Ovary (tissue), 9 donors: ENCODE results near the gene CRKL. TPM values are rescaled to one million over a fixed set of nuclear protein-coding genes. Genes with fewer than 3 reads are reported as not detected.

Experiments used
- DNase-seq, 5 donors: peaks; one replicate each; pipeline ENCODE4 v3.0.0-alpha.2; 2019 to 2020
- H3K27ac ChIP-seq, 2 donors: fragments of 200-600 bp; one replicate each; pipeline versions ENCODE4 v1.5.1 to v1.8.0; 2019 to 2022
- H3K27me3 ChIP-seq: fragments of 200-600 bp; one replicate; pipeline ENCODE4 v1.8.0; 2022
- H3K36me3 ChIP-seq: fragments of 200-600 bp; sonication (generic); one replicate; pipeline ENCODE4 v1.5.1; 2019
- H3K4me1 ChIP-seq: one replicate; pipeline ENCODE4 v1.8.1; 2013; ENCODE audit warnings: mild to moderate bottlenecking, moderate library complexity; ENCODE audit not compliant: insufficient read depth
- H3K4me3 ChIP-seq: fragments of 200-600 bp; sonication (generic); one replicate; pipeline ENCODE4 v1.5.1; 2017
- H3K9me3 ChIP-seq, 2 donors: fragments of 200-600 bp in 1 of 2; sonication (generic) in 1 of 2; one replicate each; pipeline versions ENCODE4 v1.5.1 to v1.8.1; 2013 to 2019; ENCODE audit warnings: mild to moderate bottlenecking in 1 of 2, moderate library complexity in 1 of 2
- EP300 ChIP-seq: sonication (generic); formaldehyde crosslinking; IDR thresholded peaks from one replicate; pipeline ENCODE4 v1.6.1; 2017; ENCODE audit warnings: antibody characterized with exemption
- POLR2A ChIP-seq: fragments of 450-650 bp; IDR thresholded peaks from one replicate; pipeline ENCODE4 v1.6.1; 2017; ENCODE audit warnings: antibody characterized with exemption, mild to moderate bottlenecking, moderate library complexity
- WGBS, 3 donors: extraction: QIAGEN DNeasy Blood & Tissue Kit in 1 of 3; methylation state at CpG; one replicate each; pipeline versions ENCODE4 v1.1.5 to v1.1.7; 2013 to 2017; 5-methylcytosine and 5-hydroxymethylcytosine counted together
- intact Hi-C, 4 donors: fragments of 100-400 bp; cut with DNase I; formaldehyde crosslinking; loops; one replicate each; pipeline versions ENCODE4 v1.11.0 to v1.15.1; 2022 to 2023
- polyA plus RNA-seq, 2 donors: library from polyadenylated mRNA; stranded (reverse); fragments of 200-250 nt in 1 of 2; fragments of 350-450 nt in 1 of 2; fragmentation: Illumina TruSeq in 1 of 2; extraction: RNeasy Lipid Tissue Mini Kit (QIAGEN cat#74804) in 1 of 2; gene quantifications; one replicate each; pipeline ENCODE4 v1.2.3, GENCODE V29; 2013 to 2014
- total RNA-seq, 7 donors: library from RNA; depleted of rRNA in 2 of 7; stranded (reverse); fragments of >200 nt in 2 of 7; fragmentation: NEBNext Ultra II Directional in 3 of 7; extraction: Animal tissue kit (Norgen Biotek cat#: 25700) in 3 of 7; gene quantifications; one replicate each; pipeline versions ENCODE4 v1.1.0 to v1.2.4, GENCODE V29; 2016 to 2023
- TF ChIP-seq, protein P1 (sequence below), 3 donors: fragments of 450-650 bp in 2 of 3; fragments of 200-600 bp in 1 of 3; IDR thresholded peaks; one replicate each; pipeline versions ENCODE4 v1.5.1 to v1.8.0; 2016 to 2022; ENCODE audit warnings: antibody characterized with exemption in 3 of 3, mild to moderate bottlenecking in 1 of 3
- donor health status: DM: no; HTN: no; CAD: no; lungs with moderate emphysema.
- donor health status: DM: no; HTN: no; CAD: no.
- donor health status: Bipolar disorder and iron deficiency.
- donor health status: DM: yes; HTN: yes; CAD: no.
- donor health status: DM: no; HTN: no; CAD: no.
- donor health status: DM: yes; HTN: yes; CAD: no.

The CRKL gene
- total and polyA plus RNA-seq, 9 donors: 22.7 to 71.5 (median 51.5) TPM

DNA sequence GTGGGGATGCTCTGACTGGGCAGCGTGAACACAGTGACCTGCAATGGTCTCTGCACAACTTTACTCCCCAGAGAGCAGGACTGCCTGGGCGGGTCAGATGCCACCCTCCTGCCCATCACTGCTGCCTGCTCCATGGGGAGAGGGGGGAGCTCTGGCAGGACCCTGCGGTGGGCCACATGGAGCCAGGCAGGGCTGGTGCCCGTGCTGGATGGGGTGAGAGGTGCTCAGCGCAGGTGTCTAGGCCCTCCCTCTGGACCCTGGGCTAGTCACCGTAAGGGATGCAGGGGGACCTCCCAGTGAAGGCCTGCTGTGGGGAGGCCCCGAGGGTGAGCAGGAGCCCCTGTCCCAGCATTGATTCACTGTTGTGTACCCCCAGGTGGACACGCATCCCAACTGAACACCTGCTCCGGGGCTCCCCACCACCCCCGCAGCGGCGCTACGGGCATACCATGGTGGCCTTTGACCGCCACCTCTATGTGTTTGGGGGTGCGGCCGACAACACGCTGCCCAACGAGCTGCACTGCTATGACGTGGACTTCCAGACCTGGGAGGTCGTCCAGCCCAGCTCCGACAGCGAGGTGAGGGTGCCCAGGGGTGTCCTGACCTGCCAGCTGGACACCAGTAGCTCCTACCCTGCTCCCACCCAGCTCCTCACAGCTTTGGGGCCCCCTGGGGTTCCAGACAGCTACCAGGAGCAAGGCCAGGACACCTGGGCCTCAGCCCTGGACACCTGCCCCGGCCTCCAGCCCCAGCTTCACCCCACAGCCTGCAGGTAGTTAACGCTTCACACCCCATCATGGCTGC is 74.2 kb downstream of the CRKL start:
- Histone ChIP-seq H3K4me3 (no peak overlapping the region), H3K9me3 (no peaks in the 10 kb centered on the region), H3K4me1 (peaks cover 12% of the 10 kb centered on the region), H3K27me3 (no peaks in the 10 kb centered on the region), H3K36me3 (no peaks in the 10 kb centered on the region), H3K27ac (peak overlapping the region in 1 of 2 donors; percentile 62)
- peak in 1 of 5 donors; percentile 42 for DNase-seq
- WGBS, 3 donors: 86 to 93% (median 90%) methylated on average over 15 to 24 of the region's 24 CpGs
- TF ChIP-seq, protein P1, sequence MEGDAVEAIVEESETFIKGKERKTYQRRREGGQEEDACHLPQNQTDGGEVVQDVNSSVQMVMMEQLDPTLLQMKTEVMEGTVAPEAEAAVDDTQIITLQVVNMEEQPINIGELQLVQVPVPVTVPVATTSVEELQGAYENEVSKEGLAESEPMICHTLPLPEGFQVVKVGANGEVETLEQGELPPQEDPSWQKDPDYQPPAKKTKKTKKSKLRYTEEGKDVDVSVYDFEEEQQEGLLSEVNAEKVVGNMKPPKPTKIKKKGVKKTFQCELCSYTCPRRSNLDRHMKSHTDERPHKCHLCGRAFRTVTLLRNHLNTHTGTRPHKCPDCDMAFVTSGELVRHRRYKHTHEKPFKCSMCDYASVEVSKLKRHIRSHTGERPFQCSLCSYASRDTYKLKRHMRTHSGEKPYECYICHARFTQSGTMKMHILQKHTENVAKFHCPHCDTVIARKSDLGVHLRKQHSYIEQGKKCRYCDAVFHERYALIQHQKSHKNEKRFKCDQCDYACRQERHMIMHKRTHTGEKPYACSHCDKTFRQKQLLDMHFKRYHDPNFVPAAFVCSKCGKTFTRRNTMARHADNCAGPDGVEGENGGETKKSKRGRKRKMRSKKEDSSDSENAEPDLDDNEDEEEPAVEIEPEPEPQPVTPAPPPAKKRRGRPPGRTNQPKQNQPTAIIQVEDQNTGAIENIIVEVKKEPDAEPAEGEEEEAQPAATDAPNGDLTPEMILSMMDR (IDR thresholded peaks at IDR 0.05): no peak
- TF ChIP-seq POLR2A (no peak), EP300 (no peak)
- intact Hi-C loops: no loop called here

DNA sequence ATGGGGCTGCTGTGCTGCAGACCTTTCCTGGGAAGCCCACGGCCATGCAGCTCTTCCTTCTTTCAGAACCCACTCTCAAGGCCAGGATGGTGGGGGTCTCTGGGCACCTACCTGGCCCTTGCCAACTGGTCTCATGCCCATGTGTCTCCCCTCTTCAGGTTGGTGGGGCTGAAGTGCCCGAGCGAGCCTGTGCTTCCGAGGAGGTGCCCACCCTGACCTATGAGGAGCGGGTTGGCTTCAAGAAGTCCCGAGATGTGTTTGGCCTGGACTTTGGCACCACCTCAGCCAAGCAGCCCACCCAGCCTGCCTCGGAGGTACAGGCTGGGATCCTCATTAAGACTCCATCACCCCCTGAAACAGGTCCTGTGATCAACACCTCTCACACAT is 74.8 kb downstream of the CRKL start:
- intact Hi-C loops: no loop called here
- H3K27me3 ChIP-seq: no peaks in the 10 kb centered on the region
- H3K36me3 ChIP-seq: no peaks in the 10 kb centered on the region
- 86 to 92% (median 87%) methylated on average over 7 of the region's 7 CpGs for WGBS, 3 donors
- no peak overlapping the region for H3K27ac ChIP-seq
- TF ChIP-seq EP300: no peak
- TF ChIP-seq, protein P1 (IDR thresholded peaks at IDR 0.05): no peak
- H3K9me3 ChIP-seq: no peaks in the 10 kb centered on the region
- peaks cover 12% of the 10 kb centered on the region for H3K4me1 ChIP-seq
- H3K4me3 ChIP-seq: no peak overlapping the region
- DNase-seq: no peak

DNA sequence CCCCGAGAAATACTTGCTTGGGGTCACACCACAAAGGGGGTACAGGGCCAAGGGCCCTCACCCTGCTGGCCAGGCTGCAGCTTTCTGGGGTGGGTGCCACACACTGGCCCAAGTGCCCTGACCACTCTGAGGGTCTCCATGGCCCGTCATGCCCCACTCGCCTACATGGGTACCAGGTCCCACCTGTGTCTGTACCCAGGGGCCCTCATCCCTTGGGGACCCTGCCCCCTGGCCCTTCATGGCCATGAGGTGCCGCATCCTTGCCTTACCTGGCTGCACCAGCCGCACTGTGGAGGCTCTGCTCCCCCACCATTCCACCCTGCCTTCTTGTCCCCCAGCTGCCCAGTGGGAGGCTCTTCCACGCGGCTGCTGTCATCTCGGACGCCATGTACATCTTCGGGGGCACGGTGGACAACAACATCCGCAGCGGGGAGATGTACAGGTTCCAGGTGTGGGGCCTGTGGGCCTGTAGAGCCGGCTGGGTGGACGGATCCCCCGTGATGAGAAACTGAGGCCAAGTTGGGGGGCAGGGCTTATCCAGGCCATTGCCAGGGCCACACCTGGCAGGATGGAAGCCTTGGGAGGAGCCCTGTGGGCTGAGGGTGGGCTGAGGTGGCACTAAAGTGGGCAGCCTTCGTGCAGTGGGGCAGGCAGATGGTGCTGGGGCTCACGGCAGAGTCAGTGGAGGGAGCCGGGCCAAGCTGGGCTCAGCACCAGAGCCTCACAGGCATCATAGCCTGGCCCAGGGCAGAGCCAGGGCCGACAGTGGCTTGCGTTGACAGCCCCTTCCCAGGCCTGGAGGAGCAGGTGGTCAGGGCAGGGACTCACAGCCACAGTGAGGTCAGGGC is 75.5 kb downstream of the CRKL start:
- no peak overlapping the region for H3K27ac ChIP-seq
- WGBS, 3 donors: 84 to 85% (median 84%) methylated on average over 21 of the region's 21 CpGs
- no peaks in the 10 kb centered on the region for H3K27me3 ChIP-seq
- intact Hi-C loops: no loop called here
- no peaks in the 10 kb centered on the region for H3K36me3 ChIP-seq
- no peak overlapping the region for H3K4me3 ChIP-seq
- H3K4me1 ChIP-seq: peaks cover 12% of the 10 kb centered on the region
- no peak for DNase-seq
- TF ChIP-seq POLR2A (no peak), EP300 (no peak)
- TF ChIP-seq, protein P1 (IDR thresholded peaks at IDR 0.05): no peak
- H3K9me3 ChIP-seq: no peaks in the 10 kb centered on the region

DNA sequence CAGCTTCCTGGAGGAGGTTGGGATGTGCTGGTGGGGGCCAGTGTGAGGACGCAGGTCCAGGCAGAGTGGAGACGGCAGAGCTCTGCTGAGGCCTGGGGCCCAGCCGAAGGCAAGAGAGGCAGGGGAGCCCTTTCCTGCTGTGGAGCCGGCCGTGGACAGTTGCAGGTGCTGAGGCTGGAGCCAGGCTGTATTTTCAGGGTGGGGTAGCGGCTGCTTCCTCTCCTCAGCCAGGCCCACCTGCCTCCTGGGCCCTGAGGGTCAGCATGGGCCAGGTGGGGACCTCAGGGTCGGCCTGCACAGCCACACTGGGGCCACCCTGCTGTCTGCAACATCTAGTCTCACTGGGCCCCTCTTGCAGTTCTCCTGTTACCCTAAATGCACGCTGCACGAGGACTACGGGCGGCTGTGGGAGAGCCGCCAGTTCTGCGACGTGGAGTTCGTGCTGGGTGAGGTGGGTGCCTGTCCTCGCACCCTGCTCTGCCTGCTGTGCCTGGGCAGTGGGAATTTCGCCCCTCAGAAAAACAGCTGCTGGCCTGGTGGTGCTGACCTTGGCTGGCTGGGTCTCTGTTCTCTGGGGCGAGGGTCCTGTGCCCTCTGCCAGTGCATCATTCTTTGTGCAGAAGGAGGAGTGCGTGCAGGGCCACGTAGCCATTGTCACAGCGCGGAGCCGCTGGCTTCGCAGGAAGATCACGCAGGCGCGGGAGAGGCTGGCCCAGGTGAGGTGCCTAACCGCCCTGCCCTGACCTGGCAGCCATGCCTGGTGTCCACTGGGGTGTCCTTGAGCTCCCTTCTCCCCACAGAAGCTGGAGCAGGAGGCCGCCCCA is 76.3 kb downstream of the CRKL start:
- Histone ChIP-seq H3K4me3 (no peak overlapping the region), H3K27me3 (no peaks in the 10 kb centered on the region), H3K4me1 (peaks cover 12% of the 10 kb centered on the region), H3K36me3 (no peaks in the 10 kb centered on the region), H3K27ac (no peak overlapping the region), H3K9me3 (no peaks in the 10 kb centered on the region)
- 91 to 94% (median 91%) methylated on average over 28 to 29 of the region's 29 CpGs for WGBS, 3 donors
- intact Hi-C loops: no loop called here
- DNase-seq: no peak
- TF ChIP-seq EP300 (no peak), POLR2A (no peak)
- TF ChIP-seq, protein P1 (IDR thresholded peaks at IDR 0.05): no peak
